DMS153 (cell line): ENCODE data around the gene KRT15.
"Not testable (repeated sequence)": the region's sequence is repeated elsewhere in the genome, so short reads cannot be mapped to it uniquely, and the experiment has no call there.

Experiments
- DNase-seq: peaks from one replicate; lab custom pipeline; 2025; lab: John Stamatoyannopoulos, UW

KRT15 gene

DNA sequence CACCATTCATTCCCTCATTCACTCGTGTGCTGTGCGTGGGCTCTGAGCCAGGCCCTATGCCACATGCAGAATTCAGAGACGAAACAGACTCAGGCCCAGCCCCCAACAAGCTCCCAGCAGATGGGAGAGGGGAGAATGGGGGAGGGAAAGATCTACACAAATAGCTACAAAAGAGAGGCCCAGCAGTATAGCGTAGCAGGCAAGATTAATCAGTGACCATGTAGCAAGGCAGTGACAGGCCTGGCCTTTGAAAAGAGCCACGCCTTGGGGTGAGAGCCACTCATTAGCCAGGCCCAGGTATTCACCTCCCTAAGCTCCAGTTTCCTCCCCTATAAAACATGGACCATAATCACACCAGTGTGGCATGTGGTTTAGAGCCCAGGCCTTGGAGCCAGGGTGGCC lies 25.8 kb upstream of the KRT15 start:
- DNase-seq = peak; percentile 71

DNA sequence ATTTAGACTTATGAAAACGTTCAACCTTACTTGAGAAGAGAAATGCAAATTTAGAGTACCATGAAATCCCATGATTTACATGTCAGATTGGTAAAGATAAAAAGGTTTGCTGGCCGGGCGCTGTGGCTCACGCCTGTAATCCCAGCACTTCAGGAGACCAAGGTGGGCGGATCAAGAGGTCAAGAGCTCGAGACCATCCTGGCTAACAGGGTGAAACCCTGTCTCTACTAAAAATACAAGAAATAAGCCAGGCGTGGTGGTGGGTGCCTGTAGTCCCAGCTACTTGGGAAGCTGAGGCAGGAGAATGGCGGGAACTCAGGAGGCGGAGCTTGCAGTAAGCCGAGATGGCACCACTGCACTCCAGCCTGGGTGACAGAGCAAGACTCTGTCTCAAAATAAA lies 24.1 kb upstream of the KRT15 start:
- not testable (repeated sequence) for DNase-seq

DNA sequence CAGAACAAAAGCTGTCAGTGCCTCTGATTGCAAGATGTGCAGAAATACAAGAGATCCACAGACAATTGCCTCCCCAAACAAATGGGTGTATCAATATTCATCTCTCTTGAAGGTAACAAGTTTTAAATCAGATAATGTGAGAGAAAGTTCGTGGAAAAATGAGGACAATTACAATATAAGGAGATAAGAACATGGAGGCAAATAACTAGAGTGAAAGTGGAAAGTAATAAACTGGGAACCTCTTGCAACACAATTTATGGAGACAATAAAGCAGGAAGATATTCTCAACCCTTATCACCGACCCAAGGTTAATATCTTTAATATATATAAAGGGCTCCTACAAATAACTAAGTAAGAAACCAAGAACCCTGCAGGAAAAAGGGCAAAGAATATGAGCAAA lies 23.7 kb upstream of the KRT15 start:
- no peak for DNase-seq

DNA sequence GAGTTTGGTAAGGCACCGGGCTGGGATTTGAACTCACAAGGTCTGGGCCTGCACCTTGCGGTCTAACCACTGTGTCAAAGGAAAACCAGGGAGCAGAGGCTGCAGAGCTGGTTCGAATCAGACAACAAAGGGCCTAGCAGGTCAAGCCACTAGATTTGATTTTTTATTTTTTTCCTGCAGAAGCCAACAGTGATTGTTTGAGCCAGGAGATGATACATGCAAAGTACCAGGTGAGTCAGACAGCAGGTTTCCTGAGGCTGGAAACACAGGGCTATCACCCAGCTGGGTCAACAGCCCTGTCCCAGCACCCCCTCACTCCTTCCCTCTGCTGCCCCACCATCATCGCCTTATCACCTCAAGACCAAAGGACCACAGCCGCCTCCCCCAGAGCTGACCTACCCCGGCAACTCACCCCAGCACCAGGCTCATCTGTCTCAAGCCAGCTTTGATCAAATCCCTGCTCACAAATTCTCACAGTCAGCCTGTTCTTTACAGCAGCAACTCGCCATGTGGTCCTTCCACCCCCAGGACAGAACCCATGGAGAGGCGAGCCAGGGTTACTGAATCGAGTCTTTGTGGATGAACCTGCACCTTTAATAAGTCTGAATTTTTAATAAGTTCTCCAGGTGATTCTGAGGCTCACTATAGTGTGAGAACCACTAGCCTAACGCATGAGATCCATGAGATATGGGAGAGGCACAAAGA lies 22.4 kb upstream of the KRT15 start:
- DNase-seq = no peak

DNA sequence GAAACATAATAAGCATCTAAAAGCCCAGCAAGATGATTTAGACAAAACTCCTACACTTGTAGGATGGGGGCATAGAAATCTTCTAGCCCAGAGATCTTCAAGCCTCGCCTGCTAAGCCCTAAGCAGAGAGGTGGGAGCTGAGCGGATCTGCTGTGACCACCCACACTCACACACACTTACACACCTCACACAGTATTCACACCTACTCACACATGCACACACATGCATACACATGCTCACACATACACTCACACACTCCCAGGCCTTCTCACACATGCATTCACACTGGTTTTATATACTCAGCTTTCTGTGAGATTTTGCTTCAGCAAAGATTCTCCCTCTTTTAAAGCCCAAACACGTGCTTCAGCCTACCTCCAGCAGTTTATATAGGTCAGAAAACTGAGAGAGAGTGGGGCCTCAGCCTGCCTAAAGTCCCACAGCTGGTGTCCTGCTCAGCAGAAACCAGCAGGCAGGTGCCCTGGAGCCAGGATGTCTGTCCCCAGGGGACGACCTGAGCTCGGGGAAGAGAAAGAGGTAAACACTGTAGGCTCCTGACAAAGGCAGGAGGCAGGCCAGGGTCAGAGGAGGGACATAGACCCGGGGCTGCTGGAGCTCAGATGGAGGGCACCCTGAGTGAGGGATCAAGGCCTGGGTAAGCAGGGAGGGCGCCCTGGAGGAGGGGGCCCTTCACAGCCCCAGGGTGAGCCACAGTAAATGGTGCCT lies 21.4 kb upstream of the KRT15 start:
- peak; percentile 91 for DNase-seq

DNA sequence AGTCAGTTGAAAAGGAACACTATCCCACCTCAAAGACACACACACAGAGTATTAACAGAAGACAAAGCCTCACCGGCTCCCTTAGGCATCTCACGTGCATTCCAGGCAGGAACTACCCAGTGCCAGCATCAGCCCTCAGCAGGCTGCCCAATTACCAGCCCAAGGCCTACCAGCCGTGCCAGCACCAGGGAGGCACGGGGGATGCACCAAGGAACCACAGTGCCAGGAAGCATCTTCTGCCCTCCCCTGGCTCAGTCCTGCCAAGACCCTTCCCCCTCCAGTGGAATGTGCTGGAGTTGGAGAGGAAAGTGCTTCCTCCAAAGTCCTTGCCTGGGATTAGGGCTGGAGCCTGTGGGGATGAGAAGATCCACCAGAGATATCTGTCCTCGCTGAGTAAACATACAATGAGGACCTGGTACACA lies 20.4 kb upstream of the KRT15 start:
- no peak for DNase-seq

DNA sequence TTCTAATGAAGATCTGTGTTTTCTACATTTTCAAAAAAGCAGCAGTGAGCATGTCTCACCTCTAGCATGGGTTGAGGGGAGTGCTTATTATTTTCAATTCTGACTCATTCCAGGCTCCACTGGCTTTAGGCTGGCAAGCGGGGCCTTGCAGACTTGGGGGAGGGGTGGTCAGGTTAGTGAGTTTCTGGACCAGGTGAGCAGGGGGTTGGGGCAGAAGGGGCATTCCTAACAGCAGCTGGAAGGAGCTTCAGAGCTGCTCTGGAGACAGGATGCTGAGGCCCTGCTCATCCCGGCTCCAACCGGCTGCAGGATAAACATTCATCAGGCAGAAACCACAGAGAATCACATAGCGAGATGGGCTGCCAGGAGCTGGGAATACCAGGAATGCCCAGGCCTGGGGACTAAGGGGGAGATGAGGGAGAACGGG lies 19.9 kb upstream of the KRT15 start:
- DNase-seq = no peak

DNA sequence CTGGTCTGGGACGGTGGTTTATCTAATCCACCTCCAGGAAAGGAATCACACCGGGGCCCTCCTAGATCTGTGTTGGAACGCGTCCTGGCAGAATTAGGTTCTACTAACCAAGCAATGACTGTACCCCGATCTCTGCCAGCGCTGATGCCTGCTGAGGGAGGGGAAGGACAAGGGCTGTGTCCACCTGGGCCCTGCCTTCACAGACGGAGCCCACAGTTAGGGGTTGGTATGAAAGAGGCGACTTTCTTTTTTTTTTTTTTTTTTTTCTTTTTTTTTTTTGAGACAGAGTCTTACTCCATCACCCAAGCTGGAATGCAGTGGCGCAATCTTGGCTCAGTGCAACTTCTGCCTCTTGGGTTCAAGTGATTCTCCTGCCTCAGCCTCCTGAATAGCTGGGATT lies 19.3 kb upstream of the KRT15 start:
- DNase-seq = no peak

DNA sequence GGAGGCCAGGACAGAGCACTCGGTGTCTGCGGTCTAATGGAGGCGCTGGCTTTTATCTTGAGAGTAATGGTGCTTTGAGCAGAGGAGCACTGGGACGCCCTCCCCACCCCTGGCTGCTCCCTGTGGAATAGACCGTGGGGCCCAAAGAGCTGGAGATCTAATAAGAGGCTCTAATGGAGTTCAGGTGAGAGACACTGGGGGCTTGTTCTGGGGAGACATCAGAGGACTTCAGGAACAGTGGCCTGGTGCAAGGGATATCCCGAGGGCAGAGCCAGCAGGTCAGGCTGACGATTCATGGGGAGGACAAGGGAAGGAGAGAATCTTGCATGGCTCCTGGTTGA lies 18.9 kb upstream of the KRT15 start:
- no peak for DNase-seq

DNA sequence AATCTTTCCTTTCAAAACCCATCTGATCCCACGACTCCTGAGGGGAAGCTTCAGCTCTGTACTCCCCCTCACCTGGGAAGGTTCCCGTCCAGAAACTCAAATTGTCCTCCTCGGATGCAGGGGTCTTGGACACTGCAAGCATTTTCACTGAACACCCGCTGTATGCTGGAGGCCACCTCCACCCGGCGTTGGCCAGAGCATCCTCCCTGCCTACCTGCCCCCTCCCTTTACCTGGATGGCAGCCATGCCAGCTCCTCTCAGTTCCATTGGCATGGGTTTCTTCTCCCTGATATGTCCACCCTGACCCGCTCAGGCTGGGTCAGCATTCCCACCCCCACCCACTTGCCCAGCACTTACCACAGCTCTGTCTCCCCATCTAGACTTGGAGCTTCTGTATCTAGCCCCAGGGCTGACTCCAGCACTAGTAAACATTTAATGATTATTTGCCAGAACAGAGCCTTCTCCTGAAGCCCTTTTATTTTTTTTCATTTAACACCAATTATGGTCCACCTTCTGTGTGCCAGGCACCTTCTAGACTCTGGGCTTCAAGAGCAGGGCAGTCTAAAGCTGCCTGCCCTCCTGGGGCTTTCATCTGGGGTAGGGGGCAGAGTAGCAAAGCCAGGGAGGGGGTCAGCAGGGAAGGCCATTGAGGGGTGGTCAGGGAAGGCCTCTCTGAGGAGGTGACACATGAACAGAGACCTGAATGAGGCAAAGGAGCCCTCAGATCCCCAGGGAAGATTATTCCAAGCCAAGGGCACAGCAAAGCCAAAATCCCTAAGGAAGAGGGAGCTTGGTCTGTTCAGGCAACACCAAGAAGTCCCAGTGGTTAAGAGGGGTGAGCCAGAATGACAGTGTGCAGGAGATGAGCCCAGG lies 18.3 kb upstream of the KRT15 start:
- no peak for DNase-seq

DNA sequence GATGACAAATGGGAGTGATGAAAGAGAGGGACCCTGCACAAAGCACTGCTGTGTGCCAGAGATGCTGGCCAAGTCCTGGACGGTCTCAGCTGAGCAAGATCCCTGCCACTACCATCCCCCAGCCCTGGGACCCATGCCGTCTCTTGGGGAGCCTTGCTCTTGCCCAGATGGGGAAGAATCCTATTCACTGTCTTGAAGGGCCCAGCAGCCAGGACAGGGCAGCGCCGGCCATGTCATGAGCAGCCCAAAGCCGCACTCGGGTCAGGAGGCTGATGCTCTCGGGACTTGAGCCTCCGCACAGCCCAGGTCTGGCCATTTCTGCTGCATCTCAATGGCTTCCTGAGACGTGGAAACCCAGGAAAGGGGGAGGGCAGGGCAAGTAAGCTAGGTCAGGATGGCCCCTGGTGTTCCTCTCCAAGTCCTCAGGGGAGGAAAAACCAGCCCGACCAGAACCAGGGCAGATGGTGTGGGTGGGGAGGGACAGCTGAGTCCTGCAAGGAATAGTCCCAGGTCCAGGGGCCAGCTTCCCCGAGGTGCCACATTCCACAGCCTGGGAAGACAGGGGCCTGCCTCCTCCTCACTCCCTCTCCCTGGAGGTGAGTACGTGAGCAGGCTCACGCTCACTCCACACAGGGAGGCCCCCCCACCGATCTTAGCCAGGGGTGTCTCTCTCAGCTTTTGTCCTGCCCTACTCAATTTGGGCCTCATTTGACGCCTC lies 17.2 kb upstream of the KRT15 start:
- DNase-seq = no peak

DNA sequence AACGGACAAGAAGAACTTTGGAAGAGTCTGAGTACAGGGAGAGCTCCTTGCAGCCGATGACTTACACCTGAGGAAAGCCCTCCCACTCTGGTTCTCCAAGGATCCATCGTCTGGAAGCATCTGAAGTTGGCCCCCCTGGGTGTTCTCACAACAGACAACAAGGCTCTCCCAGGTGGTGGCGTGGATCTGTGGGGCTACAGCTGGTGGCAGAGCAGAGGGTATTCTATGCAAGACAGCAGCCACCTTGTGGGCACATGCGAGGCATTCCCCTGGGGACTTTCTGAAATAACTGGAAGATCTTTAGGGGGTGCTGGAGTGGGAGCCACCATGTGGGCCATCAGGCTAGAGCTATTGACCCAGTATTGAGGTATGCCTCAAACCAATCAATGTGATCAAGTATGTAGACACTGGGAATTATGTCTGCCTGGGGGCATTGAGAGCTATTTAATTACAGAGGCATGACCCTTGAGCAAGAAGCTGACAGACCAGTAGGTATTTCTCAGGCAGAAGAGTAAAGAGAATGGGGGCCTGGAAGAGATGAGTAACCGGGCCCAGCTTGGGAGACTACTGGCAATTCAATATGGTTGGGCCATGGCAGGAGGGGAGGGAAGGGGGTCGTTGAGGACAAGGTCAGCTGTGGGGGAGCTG lies 16.3 kb upstream of the KRT15 start:
- no peak for DNase-seq

DNA sequence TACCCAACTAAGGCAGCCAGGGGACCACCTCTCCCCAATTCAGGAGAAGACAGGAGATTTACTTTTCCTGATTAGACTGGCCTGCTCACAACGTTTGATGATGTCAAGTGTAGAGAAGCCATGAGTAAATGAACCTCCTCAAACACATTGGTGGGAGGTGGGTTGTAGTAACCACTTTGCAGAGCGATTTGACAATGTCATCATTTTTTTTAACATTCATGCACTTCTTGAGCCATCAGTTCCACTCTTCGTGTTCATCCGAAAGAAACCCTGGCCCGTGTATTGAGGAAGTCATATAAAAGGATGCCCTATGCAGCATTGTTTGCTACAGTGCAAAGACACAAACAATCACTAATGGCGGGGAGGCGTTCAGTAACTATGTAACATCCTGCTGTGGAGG lies 14.9 kb upstream of the KRT15 start:
- DNase-seq = no peak

DNA sequence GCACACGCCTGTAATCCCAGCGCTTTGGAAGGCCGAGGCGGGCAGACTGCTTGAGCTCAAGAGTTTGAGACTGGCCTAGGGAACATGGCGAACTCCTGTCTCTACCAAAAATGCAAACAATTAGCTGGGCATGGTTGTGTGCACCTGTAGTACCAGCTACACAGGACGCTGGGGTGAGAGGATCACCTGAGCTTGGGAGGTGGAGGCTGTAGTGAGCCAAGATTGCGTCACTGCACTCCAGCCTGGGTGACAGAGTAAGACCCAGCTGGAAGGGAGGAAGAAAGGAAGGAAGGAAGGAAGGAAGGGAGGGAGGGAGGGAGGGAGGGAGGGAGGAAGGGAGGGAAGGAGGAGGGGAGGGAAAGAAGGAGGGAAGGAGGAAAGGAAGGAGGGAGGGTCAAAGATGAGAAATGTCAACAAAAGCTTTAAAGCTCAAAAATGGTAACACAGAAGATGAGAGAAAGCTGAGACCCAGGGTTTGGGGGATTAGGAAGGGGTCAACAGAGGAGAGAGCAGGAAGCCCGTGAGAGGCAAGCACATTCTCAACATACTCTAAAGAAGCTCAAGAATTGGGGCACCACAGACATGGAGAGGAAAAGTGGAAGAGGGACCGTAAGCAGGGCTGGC lies 14.4 kb upstream of the KRT15 start:
- no peak for DNase-seq

DNA sequence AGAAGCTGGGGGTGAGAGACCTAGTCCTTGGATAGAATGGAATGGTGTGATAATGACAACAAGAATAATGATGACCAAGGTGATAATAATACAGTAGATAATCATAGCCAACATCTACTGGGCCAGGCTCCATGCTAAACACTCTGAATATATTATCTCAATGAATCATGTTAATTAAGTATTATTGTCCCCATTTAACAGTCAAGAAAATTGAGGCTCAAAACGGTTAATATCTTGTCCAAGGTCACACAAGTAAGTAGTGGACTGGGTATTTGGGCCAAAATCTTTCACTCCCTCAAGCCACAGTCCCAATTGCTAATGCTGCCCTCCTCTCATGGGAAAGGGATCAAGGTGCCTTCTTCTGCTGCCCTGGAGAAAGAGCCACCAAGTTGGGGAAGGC lies 13.3 kb upstream of the KRT15 start:
- DNase-seq = no peak

DNA sequence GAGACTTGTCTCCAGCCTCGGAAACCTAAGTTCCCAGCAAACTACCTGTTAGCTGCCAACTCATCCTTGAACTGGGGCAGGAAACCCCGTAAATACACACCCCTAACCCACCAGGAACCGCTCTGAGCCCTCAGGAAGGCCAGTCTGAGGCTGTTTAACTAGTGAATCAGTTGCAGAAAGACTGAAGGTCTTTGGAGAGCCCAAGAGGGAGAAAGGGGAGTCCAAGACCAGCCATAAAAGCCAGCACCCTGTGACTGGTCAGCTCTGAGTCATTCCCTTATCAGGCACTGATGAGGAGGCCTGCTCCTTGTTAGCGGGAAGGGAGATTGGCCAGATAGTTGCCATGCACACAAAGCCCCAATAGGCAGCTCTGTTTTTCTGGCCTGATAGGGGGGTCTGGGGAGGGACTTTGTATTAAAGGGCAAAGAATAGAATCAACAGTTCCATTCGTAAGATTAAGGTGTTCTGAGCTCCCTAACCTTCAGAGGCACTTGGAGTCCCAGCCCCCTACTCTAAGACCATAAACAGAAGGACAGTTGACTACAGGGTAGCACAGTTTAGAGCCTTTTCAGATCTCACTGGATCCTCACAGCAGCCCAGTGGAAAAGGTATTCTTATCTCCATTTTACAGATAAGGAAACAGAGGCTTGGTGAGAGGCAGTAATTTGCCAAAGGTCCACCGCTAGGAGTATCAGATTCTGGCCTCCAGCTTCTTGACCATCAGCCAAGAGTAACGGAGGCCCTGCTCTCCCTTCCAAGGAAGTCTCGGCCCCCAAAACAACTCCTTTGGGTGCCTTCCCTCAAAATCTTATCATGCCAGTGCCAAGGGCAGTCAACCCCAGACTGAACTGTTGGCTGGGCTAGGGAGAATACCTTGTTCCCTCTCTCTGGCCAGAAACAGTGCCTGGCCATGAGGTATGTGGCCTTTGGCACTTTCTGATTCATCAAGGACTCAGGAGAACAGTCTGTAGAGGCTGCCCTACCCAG lies 11.7 kb upstream of the KRT15 start:
- DNase-seq = no peak

DNA sequence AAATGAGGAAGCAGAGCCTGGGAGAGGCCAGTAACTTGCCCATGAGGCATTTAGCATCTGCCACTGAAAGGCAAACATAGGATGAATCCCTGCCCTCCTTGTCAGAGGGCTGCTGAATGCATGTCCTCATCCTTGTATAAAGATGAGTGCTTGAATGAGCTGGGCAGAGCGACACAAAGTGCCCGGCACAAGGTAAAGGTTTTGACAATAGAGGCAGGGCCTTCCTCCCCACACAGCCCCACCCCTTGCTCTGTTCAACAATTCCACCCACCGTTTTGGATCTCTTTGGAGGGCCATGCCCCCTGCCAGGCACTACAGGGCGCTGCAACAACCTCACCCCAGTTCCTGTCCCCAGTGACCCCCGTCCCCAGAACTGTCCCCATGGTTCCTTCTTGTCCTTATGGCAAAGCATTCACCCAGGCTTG lies 10.8 kb upstream of the KRT15 start:
- DNase-seq = peak; percentile 85

DNA sequence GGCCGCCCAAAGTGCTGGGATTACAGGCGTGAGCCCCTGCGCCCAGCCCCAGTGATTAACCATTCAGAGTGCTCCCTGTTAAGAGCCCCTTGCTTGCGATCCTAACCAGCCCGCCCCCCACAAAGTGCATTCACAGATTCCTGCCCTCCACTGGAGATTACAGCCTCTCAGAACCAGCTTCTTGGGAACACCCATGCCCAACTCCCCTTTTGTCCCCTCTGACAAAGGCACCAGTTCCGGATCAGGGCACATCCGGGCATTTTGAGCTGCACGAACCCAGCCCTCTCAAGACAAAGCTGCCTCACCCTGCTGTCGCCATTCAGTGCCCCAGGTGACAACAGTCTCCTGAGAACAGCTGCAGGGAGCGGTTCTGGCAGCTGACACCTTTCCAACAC lies 10.3 kb upstream of the KRT15 start:
- DNase-seq = peak; percentile 81

DNA sequence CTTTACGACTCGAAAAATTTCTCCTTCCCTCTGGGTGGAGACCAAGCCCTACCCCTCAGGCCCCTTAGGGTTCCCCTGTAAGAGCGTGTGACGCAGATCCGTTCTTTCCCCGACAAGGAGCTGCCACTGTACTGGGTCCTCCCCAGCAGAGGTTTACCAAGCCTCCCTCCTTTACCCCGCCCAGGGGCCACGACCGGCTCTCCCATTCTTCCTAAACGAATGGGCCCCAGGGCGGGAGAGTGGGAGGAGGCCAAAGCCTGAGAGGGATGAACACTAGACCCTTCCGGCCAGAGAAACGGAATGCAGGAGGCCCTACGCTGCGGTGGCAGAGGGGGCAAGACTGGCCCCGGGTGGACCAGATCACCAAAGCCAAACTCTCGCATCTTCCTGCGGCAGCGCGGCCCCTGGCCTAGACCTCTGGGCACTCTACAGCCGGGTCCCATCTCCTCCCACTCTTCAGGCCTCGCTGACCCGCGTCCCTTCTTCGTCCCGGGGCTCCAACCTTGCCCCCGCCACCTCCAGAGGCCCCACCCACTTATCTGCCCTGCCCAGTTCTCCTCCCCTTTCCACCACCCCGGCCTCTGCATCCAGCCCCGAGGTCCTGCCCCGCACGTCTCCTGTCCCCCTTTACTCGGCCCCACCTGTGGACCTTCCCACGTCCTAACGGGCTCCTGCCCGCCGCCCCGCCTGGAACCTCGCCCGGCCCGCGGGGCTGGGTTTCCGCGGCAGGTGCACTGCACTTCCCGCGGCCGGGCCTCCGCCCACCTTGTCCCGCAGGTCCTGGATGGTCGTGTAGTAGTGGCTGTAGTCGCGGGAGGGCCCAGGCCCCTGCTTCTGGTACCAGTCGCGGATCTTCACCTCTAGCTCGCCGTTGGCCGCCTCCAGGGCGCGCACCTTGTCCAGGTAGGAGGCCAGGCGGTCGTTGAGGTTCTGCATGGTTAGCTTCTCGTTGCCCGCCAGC lies 8.7 kb upstream of the KRT15 start:
- no peak for DNase-seq
